GM23248 (cell line): ENCODE results near the gene AIPL1. TPM values are rescaled to one million over a fixed set of nuclear protein-coding genes. Genes with fewer than 3 reads are reported as not detected.

Experiments
- DNase-seq: peaks from one replicate; pipeline ENCODE4 v3.0.0-alpha.2; 2015
- H2AFZ ChIP-seq: fragments of 200-600 bp; sonication (generic); 2 replicates; pipeline ENCODE4 v1.6.1; 2016; ENCODE audit warnings: antibody characterized with exemption
- H3F3A ChIP-seq: fragments of 200-600 bp; sonication (generic); 2 replicates; pipeline ENCODE4 v1.6.1; 2016; ENCODE audit warnings: mild to moderate bottlenecking, antibody characterized with exemption, mixed run types; ENCODE audit not compliant: insufficient read depth
- H3K27ac ChIP-seq: fragments of 200-600 bp; sonication (generic); 2 replicates; pipeline ENCODE4 v1.5.1; 2016; ENCODE audit warnings: mild to moderate bottlenecking
- H3K27me3 ChIP-seq: fragments of 200-600 bp; sonication (generic); replicated peaks from 2 replicates; pipeline ENCODE4 v1.6.1; 2016; ENCODE audit warnings: mild to moderate bottlenecking; ENCODE audit not compliant: insufficient read depth
- H3K36me3 ChIP-seq: fragments of 200-600 bp; sonication (generic); 2 replicates; pipeline ENCODE4 v1.6.1; 2016; ENCODE audit warnings: low read depth, mild to moderate bottlenecking
- H3K4me1 ChIP-seq: fragments of 200-600 bp; sonication (generic); 2 replicates; pipeline ENCODE4 v1.6.1; 2016; ENCODE audit warnings: mild to moderate bottlenecking; ENCODE audit not compliant: insufficient read depth
- H3K4me2 ChIP-seq: fragments of 200-600 bp; sonication (generic); one replicate; pipeline ENCODE4 v1.6.1; 2016; ENCODE audit warnings: mild to moderate bottlenecking; ENCODE audit not compliant: unreplicated experiment
- H3K4me3 ChIP-seq: fragments of 200-600 bp; sonication (generic); 2 replicates; pipeline ENCODE4 v1.5.1; 2016; ENCODE audit warnings: mild to moderate bottlenecking
- H3K79me2 ChIP-seq: fragments of 200-600 bp; sonication (generic); 2 replicates; pipeline ENCODE4 v1.6.1; 2016; ENCODE audit warnings: mild to moderate bottlenecking; ENCODE audit not compliant: insufficient read depth
- H3K9ac ChIP-seq: fragments of 200-600 bp; sonication (generic); 2 replicates; pipeline ENCODE4 v1.6.1; 2016; ENCODE audit warnings: mild to moderate bottlenecking
- H3K9me2 ChIP-seq: fragments of 200-600 bp; sonication (generic); 2 replicates; pipeline ENCODE4 v1.6.1; 2016; ENCODE audit warnings: mixed run types, mild to moderate bottlenecking, moderate library complexity; ENCODE audit not compliant: insufficient read depth
- H3K9me3 ChIP-seq: fragments of 200-600 bp; sonication (generic); one replicate; pipeline ENCODE4 v1.6.1; 2017; ENCODE audit warnings: low read depth
- H4K20me1 ChIP-seq: fragments of 200-600 bp; sonication (generic); 2 replicates; pipeline ENCODE4 v1.6.0; 2016; ENCODE audit not compliant: insufficient read depth
- EZH2 ChIP-seq: fragments of 200-600 bp; sonication (generic); IDR thresholded peaks from 2 replicates; pipeline ENCODE4 v1.6.1; 2018; ENCODE audit warnings: antibody characterized with exemption, mild to moderate bottlenecking; ENCODE audit not compliant: insufficient read depth, poor library complexity, severe bottlenecking
- EZH2phosphoT487 ChIP-seq: fragments of 200-600 bp; sonication (generic); IDR thresholded peaks from 2 replicates; pipeline ENCODE4 v1.6.1; 2018; ENCODE audit warnings: antibody characterized with exemption, moderate library complexity, mild to moderate bottlenecking, low read depth; ENCODE audit not compliant: insufficient read depth
- WGBS, 2 experiments: methylation state at CpG; one replicate each; pipeline ENCODE4 v1.1.6; 2015 to 2017; ENCODE audit warnings: low lambda C conversion rate in 2 of 2, low coverage in 1 of 2; ENCODE audit errors: missing lambda C conversion rate in 2 of 2; 5-methylcytosine and 5-hydroxymethylcytosine counted together
- in situ Hi-C: fragments of 300-500 bp; cut with MboI; formaldehyde crosslinking; loops from 2 replicates; pipeline ENCODE4 v1.15.0; 2020
- polyA plus RNA-seq: library from polyadenylated mRNA; unstranded; fragments of >200 nt; fragmentation: Nextera tagmentation; extraction: Ambion mirVana; gene quantifications from 2 replicates; pipeline ENCODE4 v1.2.1, GENCODE V29; 2016
- total RNA-seq: library from RNA; depleted of rRNA; stranded (reverse); fragments of >200 nt; shearing (Covaris generic); gene quantifications from 2 replicates; pipeline ENCODE4 v1.2.3, GENCODE V29; 2014

Gene AIPL1
- total and polyA plus RNA-seq, 2 experiments from 2014 or later, result not detected

DNA sequence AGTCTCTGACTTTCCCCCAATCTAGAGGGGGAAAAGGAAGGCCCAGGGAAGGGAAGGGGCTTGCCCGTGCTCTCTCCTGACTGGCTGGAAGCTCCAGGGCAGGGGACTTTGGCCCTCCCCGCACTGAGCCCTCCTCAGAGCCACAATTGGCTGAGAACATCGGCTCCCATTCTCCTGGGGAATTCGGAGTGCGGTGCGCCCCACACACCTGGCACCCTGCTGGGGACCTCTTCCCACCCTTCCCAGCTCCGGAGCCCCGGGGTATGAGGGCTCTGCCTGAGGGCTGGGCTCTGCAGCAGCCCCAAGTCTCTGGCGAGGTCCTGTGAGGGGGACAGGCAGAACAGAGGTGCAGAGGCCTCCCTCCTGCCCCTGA is 45.4 kb upstream of the AIPL1 start:
- whole genome bisulfite sequencing, 2 experiments, result 55 to 60% methylated on average over 9 of the region's 9 CpGs
- Histone ChIP-seq H3K4me2 (no peak overlapping the region), H3K4me3 (no peak overlapping the region), H3K9me3 (no peaks in the 10 kb centered on the region), H3K9ac (no peak overlapping the region), H2AFZ (no peak overlapping the region), H3F3A (peaks cover 17% of the 10 kb centered on the region; the same call in 1 of the 2 replicates), H3K27me3 (no peaks in the 10 kb centered on the region), H3K36me3 (no peaks in the 10 kb centered on the region), H4K20me1 (no peaks in the 10 kb centered on the region), H3K79me2 (no peaks in the 10 kb centered on the region), H3K27ac (no peak overlapping the region), H3K9me2 (no peaks in the 10 kb centered on the region), H3K4me1 (peaks cover 4% of the 10 kb centered on the region; the same call in 1 of the 2 replicates)
- no peak for TF ChIP-seq EZH2
- TF ChIP-seq EZH2phosphoT487, result no peak
- no peak for DNase-seq
- in situ Hi-C loops, result no loop called here

DNA sequence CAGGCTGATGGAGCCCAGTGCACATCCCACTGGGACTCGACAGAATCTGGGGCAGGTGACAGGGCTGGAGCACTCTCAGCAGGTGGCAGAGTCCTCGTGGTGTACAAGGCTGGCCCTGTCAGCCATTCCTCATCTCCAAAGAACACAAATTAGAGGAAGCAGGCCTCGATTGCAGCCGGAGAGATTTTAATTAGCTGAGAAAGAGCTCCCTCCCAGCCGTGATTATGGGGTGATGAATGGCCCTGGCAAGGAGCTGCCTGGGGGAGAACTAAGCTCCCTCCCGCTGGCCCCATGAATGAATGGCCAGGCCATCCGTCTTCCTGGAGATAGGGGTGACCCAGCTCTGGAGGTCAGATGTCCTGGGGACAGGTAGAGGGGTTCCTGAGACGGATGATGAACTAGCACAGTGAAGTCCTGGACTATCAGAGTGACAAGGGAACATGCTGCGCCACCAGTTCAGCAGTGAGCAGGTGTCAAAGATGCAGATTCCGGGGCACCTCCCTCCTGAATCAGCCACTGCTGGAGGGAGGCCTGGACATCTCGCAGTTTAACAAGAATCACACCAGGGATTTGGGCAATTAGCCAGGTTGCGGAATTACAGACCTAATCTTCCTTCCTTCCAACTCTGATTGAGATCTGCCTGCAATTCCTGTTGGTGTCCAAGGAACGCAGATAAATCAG is 44.8 kb upstream of the AIPL1 start:
- no peak overlapping the region for H3K9ac ChIP-seq
- TF ChIP-seq EZH2 (no peak), EZH2phosphoT487 (no peak)
- H3K9me2 ChIP-seq, result no peaks in the 10 kb centered on the region
- WGBS, 2 experiments, result 51 to 52% methylated on average over 13 of the region's 13 CpGs
- in situ Hi-C loops, result no loop called here
- no peak overlapping the region for H3K27ac ChIP-seq
- no peaks in the 10 kb centered on the region for H3K36me3 ChIP-seq
- H3K79me2 ChIP-seq, result no peaks in the 10 kb centered on the region
- no peak overlapping the region for H3K4me2 ChIP-seq
- H3F3A ChIP-seq, result peaks cover 17% of the 10 kb centered on the region; the same call in 1 of the 2 replicates
- H4K20me1 ChIP-seq, result no peaks in the 10 kb centered on the region
- DNase-seq, result no peak
- H3K4me1 ChIP-seq, result peaks cover 4% of the 10 kb centered on the region; the same call in 1 of the 2 replicates
- no peak overlapping the region for H2AFZ ChIP-seq
- H3K27me3 ChIP-seq, result no peaks in the 10 kb centered on the region
- H3K9me3 ChIP-seq, result no peaks in the 10 kb centered on the region
- no peak overlapping the region for H3K4me3 ChIP-seq

DNA sequence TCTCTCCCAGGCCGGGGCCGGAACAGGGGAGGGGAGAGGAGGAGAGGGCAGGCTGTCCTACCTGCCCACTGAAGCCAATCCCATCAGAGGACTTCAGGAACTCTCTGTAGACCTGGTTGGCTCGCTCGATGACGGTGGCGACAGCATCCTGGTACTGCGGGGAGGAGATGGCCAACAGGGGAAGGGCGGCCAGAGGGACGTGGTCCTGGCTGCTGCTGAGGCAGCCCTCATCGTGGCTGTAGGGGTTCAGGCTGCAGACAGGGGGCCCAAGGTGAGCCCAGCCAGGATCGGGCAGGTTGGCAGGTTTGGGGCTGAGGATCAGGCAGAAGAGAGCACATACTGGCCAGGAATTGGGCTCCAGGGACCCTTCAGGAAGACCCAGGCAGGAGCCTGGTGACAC is 43.6 kb upstream of the AIPL1 start:
- no peak overlapping the region for H3K9ac ChIP-seq
- no peaks in the 10 kb centered on the region for H3K36me3 ChIP-seq
- TF ChIP-seq EZH2phosphoT487 (no peak), EZH2 (no peak)
- WGBS, 2 experiments, result 88 to 89% methylated on average over 10 to 11 of the region's 11 CpGs
- H3K4me2 ChIP-seq, result no peak overlapping the region
- no peaks in the 10 kb centered on the region for H3K9me2 ChIP-seq
- no peak for DNase-seq
- H2AFZ ChIP-seq, result no peak overlapping the region
- no peak overlapping the region for H3K27ac ChIP-seq
- H3F3A ChIP-seq, result peaks cover 17% of the 10 kb centered on the region; the same call in 1 of the 2 replicates
- in situ Hi-C loops, result no loop called here
- H3K4me3 ChIP-seq, result no peak overlapping the region
- no peaks in the 10 kb centered on the region for H3K27me3 ChIP-seq
- no peaks in the 10 kb centered on the region for H4K20me1 ChIP-seq
- no peaks in the 10 kb centered on the region for H3K9me3 ChIP-seq
- peaks cover 4% of the 10 kb centered on the region; the same call in 1 of the 2 replicates for H3K4me1 ChIP-seq
- H3K79me2 ChIP-seq, result no peaks in the 10 kb centered on the region

DNA sequence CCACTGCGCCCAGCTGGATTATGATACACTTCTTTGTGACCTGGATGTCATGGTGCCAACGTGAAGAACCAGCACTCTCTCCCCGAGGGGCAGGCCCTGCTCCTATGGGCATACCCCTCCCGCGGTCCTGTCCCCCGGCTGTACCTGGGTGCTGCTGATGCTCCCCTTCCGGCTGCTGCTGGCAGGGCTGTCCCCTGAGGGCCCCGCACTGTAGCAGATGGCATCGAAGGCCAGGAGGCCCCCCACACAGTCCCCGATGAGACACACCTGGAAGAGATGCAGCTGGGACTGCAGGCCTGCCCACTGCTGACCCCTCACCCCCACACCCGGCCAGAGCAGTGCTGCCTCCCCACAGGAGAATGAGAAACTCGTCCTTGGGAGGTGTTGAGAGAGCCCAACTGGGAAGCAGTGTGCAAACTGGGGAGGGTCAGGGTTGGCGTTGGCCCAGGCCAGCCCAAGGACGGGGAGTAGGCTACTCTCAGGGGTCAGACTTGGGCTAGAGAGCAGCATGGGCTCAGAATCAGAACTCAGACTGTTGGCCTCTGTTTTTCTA is 43.0 kb upstream of the AIPL1 start:
- 86 to 88% methylated on average over 12 to 14 of the region's 14 CpGs for WGBS, 2 experiments
- in situ Hi-C loops, result no loop called here

More for the DNA sequence above, 43.0 kb upstream of the AIPL1 start:
- H3K4me3 ChIP-seq, result no peak overlapping the region
- no peak for DNase-seq
- H3K4me1 ChIP-seq, result peaks cover 4% of the 10 kb centered on the region; the same call in 1 of the 2 replicates
- no peaks in the 10 kb centered on the region for H3K27me3 ChIP-seq
- no peaks in the 10 kb centered on the region for H3K9me3 ChIP-seq
- no peaks in the 10 kb centered on the region for H3K36me3 ChIP-seq
- no peaks in the 10 kb centered on the region for H3K9me2 ChIP-seq
- no peak for TF ChIP-seq EZH2
- no peak for TF ChIP-seq EZH2phosphoT487
- no peaks in the 10 kb centered on the region for H3K79me2 ChIP-seq
- peaks cover 17% of the 10 kb centered on the region; the same call in 1 of the 2 replicates for H3F3A ChIP-seq
- H3K9ac ChIP-seq, result no peak overlapping the region
- H3K27ac ChIP-seq, result no peak overlapping the region
- H4K20me1 ChIP-seq, result no peaks in the 10 kb centered on the region
- no peak overlapping the region for H3K4me2 ChIP-seq
- no peak overlapping the region for H2AFZ ChIP-seq
